Smooth muscle cell (in vitro differentiated cells): Measurements from ENCODE around the gene HDGF. TPM values are rescaled to one million over a fixed set of nuclear protein-coding genes. Genes with fewer than 3 reads are reported as not detected.

ENCODE experiments used
- DNase-seq: peaks from one replicate; lab custom pipeline; 2025; ENCODE audit not compliant: unreplicated experiment; lab: John Stamatoyannopoulos, UW
- H2AFZ ChIP-seq: fragments of 200-600 bp; sonication (generic); 2 replicates; pipeline ENCODE4 v1.6.0; 2016; ENCODE audit warnings: antibody characterized with exemption, low read depth, mild to moderate bottlenecking
- H3F3A ChIP-seq: fragments of 200-600 bp; sonication (generic); 2 replicates; pipeline ENCODE4 v1.6.0; 2017; ENCODE audit warnings: antibody characterized with exemption, low read depth
- H3K27ac ChIP-seq: fragments of 200-600 bp; sonication (generic); 2 replicates; pipeline ENCODE4 v1.5.1; 2016; ENCODE audit warnings: low read depth, mild to moderate bottlenecking
- H3K27me3 ChIP-seq: fragments of 200-600 bp; sonication (generic); 2 replicates; pipeline ENCODE4 v1.6.1; 2016; ENCODE audit warnings: low read depth, mild to moderate bottlenecking
- H3K36me3 ChIP-seq: fragments of 200-600 bp; sonication (generic); 2 replicates; pipeline ENCODE4 v1.5.1; 2016; ENCODE audit warnings: low read depth
- H3K4me1 ChIP-seq: fragments of 200-600 bp; sonication (generic); 2 replicates; pipeline ENCODE4 v1.5.1; 2016; ENCODE audit warnings: low read depth
- H3K4me2 ChIP-seq: fragments of 200-600 bp; sonication (generic); 2 replicates; pipeline ENCODE4 v1.6.0; 2016; ENCODE audit warnings: mild to moderate bottlenecking
- H3K4me3 ChIP-seq: fragments of 200-600 bp; sonication (generic); 2 replicates; pipeline ENCODE4 v1.5.1; 2016; ENCODE audit warnings: mild to moderate bottlenecking
- H3K79me2 ChIP-seq: fragments of 200-600 bp; sonication (generic); 2 replicates; pipeline ENCODE4 v1.6.0; 2016; ENCODE audit warnings: low read depth, mild to moderate bottlenecking
- H3K9ac ChIP-seq: fragments of 200-600 bp; sonication (generic); 2 replicates; pipeline ENCODE4 v1.6.0; 2016; ENCODE audit warnings: low read depth
- H3K9me3 ChIP-seq: fragments of 200-600 bp; sonication (generic); replicated peaks from 2 replicates; pipeline ENCODE4 v1.5.1; 2016; ENCODE audit warnings: low read depth
- H4K20me1 ChIP-seq: fragments of 200-600 bp; sonication (generic); 2 replicates; pipeline ENCODE4 v1.6.0; 2016; ENCODE audit warnings: low read depth
- CTCF ChIP-seq: fragments of 200-600 bp; sonication (generic); IDR thresholded peaks from 2 replicates; pipeline ENCODE4 v1.5.1; 2017; ENCODE audit warnings: borderline replicate concordance, mild to moderate bottlenecking, antibody characterized with exemption; ENCODE audit not compliant: insufficient read depth, poor library complexity, severe bottlenecking
- whole genome bisulfite sequencing: methylation state at CpG from one replicate; pipeline ENCODE4 v1.1.7; 2016; ENCODE audit warnings: low lambda C conversion rate; 5-methylcytosine and 5-hydroxymethylcytosine counted together
- polyA plus RNA-seq: library from polyadenylated mRNA; unstranded; fragments of >200 nt; fragmentation: Nextera tagmentation; extraction: Ambion mirVana; gene quantifications from 2 replicates; pipeline ENCODE4 v1.2.1, GENCODE V29; 2016
- total RNA-seq: library from RNA; depleted of rRNA; stranded (reverse); fragments of >200 nt; gene quantifications from 2 replicates; pipeline ENCODE4 v1.2.3, GENCODE V29; 2014

HDGF gene
- total RNA-seq (88.4 and 97.2 TPM in 2 replicates), polyA plus RNA-seq (109 and 134 TPM in 2 replicates)

- Histone ChIP-seq H3K4me1 (peaks cover 41% of the 10 kb centered on the region), H3K79me2 (peaks cover 48% of the 10 kb centered on the region), H3F3A (peaks cover 6% of the 10 kb centered on the region), H3K9me3 (no peaks in the 10 kb centered on the region), H2AFZ (peak within 1 kb of the TSS; percentile 80), H3K27me3 (no peaks in the 10 kb centered on the region), H3K27ac (peak within 1 kb of the TSS; percentile 100), H3K4me3 (peak within 1 kb of the TSS; percentile 75), H3K4me2 (peak within 1 kb of the TSS; percentile 97), H3K9ac (peak within 1 kb of the TSS; percentile 100), H4K20me1 (no peaks in the 10 kb centered on the region), H3K36me3 (no peaks in the 10 kb centered on the region)
- no peak for DNase-seq
- no peak for TF ChIP-seq CTCF
- WGBS, result under 1% methylated on average over 38 of the region's 48 CpGs
Observed at GRCh38 chr1:156751451-156751756, at the start of gene HDGF. Gene HDGF, minus strand, starts transcription at chr1:156751675. Its CDS starts 246 bp downstream, at chr1:156751429.

GRCh38 chr1:156797212-156797871 lies 45.9 kb upstream of the HDGF start:
- H3K4me3 ChIP-seq, result no peak overlapping the region
- H3K36me3 ChIP-seq, result peaks cover 2% of the 10 kb centered on the region
- H3K79me2 ChIP-seq, result no peaks in the 10 kb centered on the region
- H3K9ac ChIP-seq, result no peak overlapping the region
- H3K4me1 ChIP-seq, result no peaks in the 10 kb centered on the region
- DNase-seq, result no peak
- H3K27me3 ChIP-seq, result no peaks in the 10 kb centered on the region
- peaks cover 80% of the 10 kb centered on the region for H4K20me1 ChIP-seq
- H2AFZ ChIP-seq, result no peak overlapping the region
- H3K27ac ChIP-seq, result no peak overlapping the region
- TF ChIP-seq CTCF, result peak; percentile 79
- no peaks in the 10 kb centered on the region for H3K9me3 ChIP-seq
- H3F3A ChIP-seq, result peaks cover 63% of the 10 kb centered on the region
- H3K4me2 ChIP-seq, result no peak overlapping the region
- 28% methylated on average over 4 of the region's 4 CpGs for WGBS

GRCh38 chr1:156796340-156797097 lies 45.0 kb upstream of the HDGF start:
- Histone ChIP-seq H3K4me3 (no peak overlapping the region), H2AFZ (no peak overlapping the region), H3F3A (peaks cover 69% of the 10 kb centered on the region), H3K79me2 (no peaks in the 10 kb centered on the region), H4K20me1 (peaks cover 88% of the 10 kb centered on the region), H3K4me1 (no peaks in the 10 kb centered on the region), H3K4me2 (no peak overlapping the region), H3K9me3 (no peaks in the 10 kb centered on the region), H3K36me3 (peaks cover 2% of the 10 kb centered on the region), H3K27me3 (no peaks in the 10 kb centered on the region), H3K27ac (no peak overlapping the region), H3K9ac (no peak overlapping the region)
- no peak for TF ChIP-seq CTCF
- 86% methylated on average over 8 of the region's 8 CpGs for WGBS
- DNase-seq, result no peak

GRCh38 chr1:156795787-156796186 lies 44.3 kb upstream of the HDGF start:
- Histone ChIP-seq H3K9ac (no peak overlapping the region), H3K27ac (no peak overlapping the region), H3K27me3 (no peaks in the 10 kb centered on the region), H3K4me1 (no peaks in the 10 kb centered on the region), H3K36me3 (peaks cover 2% of the 10 kb centered on the region), H3K9me3 (no peaks in the 10 kb centered on the region), H3K79me2 (peaks cover 2% of the 10 kb centered on the region), H3F3A (peaks cover 69% of the 10 kb centered on the region), H3K4me2 (no peak overlapping the region), H3K4me3 (no peak overlapping the region), H2AFZ (no peak overlapping the region), H4K20me1 (peaks cover 95% of the 10 kb centered on the region)
- no peak for TF ChIP-seq CTCF
- DNase-seq, result no peak
- WGBS, result 63% methylated on average over 7 of the region's 7 CpGs
